Activated CD4-positive, alpha-beta T cell treated with anti-CD3 and anti-CD28 coated beads, Interleukin-10, Interleukin-2, amounts not matched to agents 100 ng/mL and 50 ng/mL, durations not matched to agents 16 hours and 8 hours (primary cell): Measurements from ENCODE around the gene DPH6.
"Not testable (repeated sequence)": the region's sequence is repeated elsewhere in the genome, so short reads cannot be mapped to it uniquely, and the experiment has no call there.

Source experiments
- DNase-seq: peaks from one replicate; pipeline ENCODE4 v3.0.0-alpha.2; 2020

DPH6 gene

DNA sequence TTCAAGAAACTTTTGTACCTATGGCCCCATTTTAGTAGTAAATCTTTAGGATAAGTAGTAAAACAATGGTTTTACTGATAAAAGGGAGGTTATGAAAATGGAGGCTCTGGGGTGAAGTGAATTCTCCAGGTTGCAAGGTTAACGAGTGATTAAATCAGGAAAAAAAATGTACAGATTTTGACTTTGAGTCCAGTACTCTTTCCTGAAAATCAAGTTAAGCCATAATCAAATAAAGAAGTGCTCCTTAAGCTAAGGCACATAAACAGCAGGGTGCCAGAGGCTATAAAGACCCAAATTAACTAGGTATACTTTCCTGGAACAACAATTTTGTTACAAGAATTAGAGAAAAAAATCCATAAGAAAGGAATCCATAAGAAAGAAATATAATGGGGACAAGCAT, 114.7 kb downstream of the DPH6 start:
- no peak for DNase-seq

GRCh38 chr15:35430301-35430700, 115.7 kb downstream of the DPH6 start:
- DNase-seq: no peak

DNA sequence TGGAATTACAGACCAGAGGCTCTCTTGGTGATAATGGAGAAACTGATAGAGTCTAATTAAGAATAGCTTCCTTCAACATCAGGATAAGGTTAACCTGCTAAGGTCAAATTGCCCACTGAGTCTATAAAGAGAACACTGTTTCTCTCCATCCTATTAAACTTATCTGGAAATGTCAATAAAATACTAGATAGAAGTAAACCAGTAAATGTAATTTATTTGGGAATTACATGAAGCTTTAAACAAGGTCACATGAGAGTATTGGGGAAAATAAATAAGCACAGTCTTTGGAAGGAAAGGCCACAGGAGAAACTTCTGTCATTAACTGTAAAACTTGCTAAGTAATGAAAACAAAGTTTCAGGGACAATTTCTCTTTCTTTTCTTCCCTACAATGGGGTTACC, 118.5 kb downstream of the DPH6 start:
- no peak for DNase-seq

DNA sequence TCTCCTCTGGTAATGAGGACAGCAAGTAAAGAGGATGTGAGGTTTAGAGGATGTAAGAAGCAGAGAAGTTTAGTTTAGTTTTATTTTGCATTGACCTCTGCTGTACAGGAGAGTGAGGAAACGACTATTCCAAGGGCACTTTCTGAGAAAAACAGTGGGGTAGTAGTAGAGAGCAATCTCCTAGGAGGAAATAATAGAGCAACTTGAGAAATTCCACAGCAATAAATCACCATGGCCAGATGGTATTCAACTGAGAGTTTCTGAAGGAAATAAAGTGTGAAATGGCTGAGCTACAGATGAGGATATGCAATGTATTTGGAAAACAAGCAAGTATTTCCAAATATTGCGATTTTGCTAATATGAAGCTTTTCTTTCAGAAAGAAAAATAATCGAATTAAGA, 118.9 kb downstream of the DPH6 start:
- DNase-seq: no peak

DNA sequence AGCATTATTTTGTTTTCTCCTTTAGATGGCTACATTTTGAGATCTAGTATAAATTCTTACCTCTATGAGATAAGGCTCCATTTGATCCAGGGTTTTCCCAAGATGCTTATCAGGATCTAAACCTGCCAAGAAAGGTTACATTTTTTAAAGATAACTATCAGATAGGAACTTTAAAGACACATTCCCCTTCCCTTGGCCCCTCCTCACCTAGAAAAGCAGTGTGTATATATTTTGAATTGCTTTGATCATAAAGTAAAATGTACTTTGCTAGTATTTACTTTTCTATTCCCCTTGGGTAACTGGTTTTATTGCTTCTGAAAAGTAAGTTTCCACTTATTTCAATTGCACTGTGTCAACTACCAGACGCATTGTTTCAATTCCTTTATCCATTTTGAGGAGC, 135.2 kb downstream of the DPH6 start:
- DNase-seq: no peak

GRCh38 chr15:35399901-35400300, 146.1 kb downstream of the DPH6 start:
- DNase-seq: no peak

DNA sequence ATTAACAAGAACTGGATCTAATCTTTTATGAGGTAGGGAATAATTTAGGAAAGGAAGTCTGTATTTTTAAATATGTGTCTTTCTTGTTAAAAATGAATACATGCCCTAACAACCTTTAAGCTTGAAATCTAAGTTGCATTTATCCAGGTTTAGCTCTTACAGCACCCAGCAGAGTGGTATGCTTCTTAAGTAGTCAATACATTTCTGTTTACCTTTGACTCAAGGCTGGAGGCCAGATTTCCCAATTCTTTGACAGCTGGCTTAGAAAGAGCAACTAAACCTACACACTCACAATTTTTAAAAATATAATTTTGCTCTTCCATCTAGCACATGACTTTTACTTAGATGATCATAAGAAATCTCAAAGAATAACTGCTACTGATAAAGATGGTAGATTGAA, 148.9 kb downstream of the DPH6 start:
- no peak for DNase-seq

DNA sequence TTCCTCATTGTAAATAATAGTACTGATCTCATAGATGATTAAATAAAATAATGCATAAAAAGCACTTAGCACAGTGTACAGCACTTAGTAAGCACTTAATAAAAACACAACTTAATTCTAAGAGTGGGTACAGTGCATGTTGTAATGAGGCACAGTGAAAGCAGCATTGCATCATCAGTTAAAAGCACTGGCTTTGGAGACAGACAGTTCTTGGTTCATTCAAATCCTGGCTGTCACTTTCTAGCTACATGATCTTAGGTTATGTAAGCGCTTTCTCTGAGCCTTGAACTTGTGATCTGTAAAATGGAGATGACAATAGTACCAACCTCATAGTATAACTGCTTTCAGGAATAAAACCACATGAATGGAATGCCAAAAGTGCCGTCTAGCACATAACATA, 151.5 kb downstream of the DPH6 start:
- no peak for DNase-seq

- no peak for DNase-seq
Measured at GRCh38 chr15:35393398-35393797, 152.6 kb downstream of the DPH6 start.

GRCh38 chr15:35391408-35391984, 154.5 kb downstream of the DPH6 start:
- DNase-seq: not testable (repeated sequence)

DNA sequence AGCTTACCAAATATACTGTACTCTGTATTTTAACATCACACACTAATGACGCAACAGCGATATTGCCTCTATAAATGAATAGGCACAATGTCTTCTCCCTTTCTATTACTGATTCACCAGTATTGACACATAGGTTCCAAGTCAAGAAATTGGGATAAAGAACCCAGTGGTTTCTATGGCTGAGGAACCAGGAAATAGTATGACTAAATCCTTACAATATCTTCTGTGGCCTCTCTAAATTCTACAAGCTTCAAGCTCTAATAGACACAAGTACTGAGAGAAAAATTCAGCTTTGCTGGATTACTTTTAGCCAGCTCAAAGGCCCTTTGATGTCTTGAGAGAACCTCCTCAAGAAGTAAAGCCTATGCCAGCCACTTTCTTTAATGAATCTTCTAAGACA, 162.5 kb downstream of the DPH6 start:
- no peak for DNase-seq

DNA sequence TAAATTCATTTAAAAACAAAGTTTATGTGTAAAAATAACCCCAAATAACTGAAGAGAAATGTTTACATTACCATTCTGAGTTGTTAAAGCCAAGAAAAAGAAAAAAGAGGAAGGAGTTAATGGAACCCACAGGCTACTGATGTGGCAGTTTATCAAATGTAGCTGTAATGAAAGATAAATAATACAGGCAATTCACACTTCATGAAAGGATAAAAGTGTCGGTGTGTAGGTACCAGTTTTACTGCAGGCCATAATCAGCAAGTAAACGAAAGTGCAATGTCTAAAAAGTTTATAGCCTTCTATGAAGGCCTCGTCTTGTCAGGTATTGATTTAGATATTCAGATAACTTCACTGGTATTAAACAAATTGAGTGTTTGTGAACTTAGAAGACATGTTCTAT, 164.6 kb downstream of the DPH6 start:
- no peak for DNase-seq

- peak; percentile 7 for DNase-seq
Measured at GRCh38 chr15:35379972-35380371, 166.0 kb downstream of the DPH6 start.

DNA sequence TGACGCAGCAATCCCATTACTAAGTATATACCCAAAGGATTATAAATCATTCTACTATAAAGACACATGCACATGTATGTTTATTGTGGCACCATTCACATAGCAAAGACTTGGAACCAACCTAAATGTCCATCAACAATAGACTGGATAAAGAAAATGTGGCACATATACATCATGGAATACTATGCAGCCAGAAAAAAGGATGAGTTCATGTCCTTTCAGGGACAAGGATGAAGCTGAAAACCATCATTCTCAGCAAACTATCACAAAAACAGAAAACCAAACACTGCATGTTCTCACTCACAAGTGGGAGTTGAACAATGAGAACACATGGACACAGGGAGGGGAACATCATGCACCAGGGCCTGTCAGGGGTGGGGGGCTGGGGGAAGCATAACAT, 167.5 kb downstream of the DPH6 start:
- DNase-seq: not testable (repeated sequence)

- DNase-seq: no peak
Measured at GRCh38 chr15:35376707-35377106, 169.3 kb downstream of the DPH6 start.

DNA sequence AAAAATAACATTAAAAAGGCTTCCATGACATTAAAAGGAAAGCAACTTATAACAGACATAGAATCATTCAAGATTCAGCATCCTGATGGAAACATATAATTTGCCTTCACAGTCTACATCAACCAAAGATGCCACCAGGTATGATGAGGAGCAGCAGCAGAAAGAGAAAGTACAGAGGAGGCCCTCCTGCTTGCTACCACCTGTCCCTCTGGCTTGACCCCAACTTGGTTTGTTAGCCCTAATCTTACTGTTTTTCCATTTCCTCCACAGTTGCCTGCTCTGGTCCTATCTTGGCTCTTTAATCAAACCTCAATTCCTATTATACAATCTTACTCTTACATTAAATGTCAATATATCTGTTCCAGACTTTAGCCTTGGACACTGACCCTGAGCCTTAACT, 171.3 kb downstream of the DPH6 start:
- DNase-seq: no peak

DNA sequence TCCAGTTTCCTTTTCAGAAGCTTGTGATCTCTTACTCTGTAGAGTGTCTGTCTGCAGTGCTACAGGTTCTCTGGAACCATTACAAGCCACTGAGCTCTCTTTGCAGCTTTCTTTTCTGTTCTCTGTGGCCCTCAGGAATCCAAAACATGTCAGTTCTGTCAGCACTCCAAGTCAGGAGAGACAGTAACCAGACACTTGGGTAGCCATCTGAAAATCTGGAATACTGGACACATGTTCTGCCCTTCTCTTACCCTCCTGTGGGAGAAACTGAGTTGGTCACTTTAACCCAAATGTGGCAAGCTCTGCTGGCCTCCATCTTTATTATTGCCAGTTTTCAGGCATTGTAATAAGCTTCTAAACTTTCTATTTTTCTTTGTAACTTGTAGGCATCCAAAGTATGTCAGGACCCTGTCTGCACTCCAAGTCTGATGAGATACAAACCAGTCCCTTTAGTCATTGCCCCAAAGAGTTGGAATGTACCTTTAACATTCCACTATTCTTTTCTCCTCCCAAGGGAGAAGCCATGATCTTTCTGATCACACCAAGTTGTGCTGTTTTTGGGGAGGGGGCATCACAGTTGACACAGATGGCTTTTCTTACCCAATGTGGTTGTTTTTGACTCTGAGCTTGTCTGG, 183.7 kb downstream of the DPH6 start:
- no peak for DNase-seq

DNA sequence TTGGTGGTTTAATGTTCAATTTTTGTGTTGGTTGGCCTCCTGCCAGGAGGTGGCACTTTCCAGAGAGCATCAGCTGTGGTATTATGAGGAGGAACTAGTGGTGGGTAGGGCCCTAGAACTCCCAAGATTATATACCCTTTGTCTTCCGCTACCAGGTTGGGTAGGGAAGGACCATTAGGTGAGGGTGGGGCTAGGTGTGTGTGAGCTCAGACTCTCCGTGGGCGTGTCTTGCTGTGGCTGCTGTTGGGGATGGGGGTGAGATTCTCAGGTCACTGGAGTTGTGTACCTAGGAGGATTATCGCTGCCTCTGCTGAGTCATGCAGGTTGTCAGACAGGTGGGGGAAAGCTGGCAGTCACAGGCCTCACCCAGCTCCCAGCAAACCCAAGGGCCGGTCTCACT, 187.1 kb downstream of the DPH6 start:
- DNase-seq: no peak

DNA sequence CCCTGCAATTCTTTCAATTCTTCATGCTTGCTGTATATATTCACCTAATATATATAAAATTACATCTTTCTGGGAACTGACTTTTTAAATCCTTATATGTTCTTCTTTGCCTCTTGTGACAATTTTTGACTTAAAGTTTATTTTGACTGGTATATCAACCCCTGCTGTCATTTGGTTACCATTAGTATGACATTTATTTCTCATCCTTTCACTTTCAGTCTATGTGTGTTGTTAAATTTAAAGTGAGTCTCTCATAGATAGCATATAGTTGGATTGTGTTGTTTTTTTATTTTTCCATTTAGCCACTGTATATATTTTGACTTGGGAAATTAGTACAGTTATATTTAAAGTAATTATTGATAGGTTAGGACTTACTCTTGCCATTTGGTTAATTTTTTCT, 194.9 kb downstream of the DPH6 start:
- no peak for DNase-seq

DNA sequence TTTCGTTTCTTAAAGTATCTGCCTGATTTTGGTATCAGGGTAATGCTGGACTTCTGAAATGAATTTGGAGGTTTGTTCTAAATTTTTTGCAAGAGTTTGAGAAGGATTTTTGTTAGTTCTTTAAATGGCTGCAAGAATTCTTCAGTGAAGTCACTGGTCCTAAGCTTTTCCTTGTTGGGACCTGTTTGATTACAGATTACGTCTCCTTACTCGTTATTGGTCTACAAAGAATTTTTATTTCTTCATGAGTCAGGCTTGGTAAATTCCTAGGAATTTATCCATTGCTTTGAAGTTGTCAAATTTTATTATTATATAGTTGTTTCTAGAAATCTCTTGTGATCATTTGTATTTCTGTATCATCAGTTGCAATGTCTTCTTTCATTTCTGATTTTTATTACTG, 196.0 kb downstream of the DPH6 start:
- DNase-seq: no peak

DNA sequence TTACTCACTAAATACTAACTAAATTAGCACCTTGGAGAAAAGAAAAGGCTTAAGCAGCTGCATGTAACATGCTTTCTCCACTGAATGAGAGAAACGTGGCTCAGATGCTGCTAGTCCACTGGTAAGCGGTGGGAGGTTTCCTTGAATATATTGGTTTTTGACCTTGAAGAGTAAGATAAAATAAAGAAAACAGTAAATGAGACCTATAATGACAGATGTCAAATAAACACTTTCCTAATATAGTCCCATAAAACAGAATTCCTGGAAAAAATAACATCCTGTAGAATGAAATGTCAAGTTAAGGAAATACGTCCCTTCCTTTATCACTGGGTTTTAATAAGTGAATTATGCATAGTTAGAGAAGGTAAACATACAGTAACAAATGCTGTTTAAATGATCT, 215.0 kb downstream of the DPH6 start:
- DNase-seq: no peak

DNA sequence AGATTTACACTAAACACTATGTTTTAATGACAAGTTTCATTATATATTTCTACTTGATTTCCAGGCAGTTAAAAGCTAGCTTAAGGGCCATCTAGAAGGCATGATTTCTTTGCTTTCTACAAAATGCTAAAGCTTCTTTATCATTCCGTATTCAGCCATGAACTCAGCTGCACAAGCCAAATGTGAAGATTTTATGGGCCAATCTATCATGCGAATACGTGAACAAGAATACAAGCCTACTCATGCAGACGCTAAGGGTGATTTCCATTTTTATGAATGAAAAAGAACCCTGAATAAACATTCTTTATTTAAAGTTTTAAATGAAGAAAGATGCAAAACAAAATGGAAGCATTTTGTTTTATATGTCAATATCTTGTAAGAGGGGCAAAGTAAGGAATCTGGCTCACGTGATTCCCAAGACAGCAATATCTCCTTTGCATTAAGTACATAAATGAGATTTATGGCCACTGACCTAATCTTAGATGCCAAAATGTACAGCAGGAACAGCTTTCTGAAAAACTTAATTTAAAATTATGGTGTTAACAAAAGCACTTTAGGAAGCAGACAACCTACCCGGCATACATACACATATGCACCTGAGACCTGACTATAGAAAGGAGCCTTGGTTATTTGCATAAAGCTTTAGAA, 215.8 kb downstream of the DPH6 start:
- no peak for DNase-seq

DNA sequence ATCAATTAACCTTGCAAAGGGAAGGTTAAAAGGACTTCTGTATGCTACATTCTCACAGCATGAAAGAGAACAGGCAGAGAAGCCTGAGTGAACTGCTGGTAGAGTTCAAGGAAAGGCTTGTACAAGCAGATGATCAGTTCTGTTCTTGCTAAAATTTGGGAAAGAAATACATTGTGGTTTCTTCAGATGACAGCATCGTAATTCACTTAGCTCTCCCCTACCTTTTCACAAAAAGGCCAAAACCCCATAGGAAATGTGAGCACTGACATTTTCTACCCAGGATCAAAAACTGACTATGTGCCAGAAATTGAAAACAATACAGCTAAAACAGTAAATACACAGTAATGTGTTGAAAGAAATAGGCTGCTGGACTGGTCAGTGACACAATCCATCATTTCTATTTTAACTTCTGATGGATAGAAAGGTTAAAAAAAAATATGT, 216.4 kb downstream of the DPH6 start:
- no peak for DNase-seq

DNA sequence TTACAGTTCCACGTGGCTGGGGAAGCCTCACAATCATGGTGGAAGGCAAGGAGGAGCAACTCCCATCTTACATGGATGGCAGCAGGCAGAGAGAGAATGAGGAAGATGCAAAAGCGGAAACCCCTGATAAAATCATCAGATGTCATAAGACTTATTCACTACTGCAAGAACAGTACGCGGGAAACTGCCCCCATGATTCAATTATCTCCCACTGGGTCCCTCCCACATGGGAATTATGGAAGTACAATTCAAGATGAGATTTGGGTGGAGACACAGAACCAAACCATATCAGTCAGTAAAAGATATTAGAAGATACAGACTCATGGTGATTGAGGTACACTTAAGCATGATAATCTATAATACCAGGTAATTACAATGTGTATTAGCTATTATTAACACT, 217.1 kb downstream of the DPH6 start:
- DNase-seq: not testable (repeated sequence)

DNA sequence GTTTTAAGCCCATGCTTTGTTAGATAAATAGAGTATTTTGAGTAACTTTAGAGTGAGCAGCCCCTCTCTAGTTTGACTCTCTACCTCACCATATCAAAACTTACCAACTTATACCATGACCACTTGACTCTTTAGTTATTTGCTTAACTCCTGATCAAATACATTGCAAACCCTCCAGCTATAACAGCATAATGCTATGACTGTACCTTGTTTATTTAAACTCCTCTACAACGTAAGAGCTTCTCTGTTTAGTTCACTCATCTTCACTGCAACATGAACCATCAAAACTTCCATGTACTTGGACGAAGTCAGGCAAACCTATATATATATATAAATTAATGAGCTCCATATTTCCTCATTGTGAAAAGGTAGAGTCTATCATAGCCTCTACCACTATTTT, 218.2 kb downstream of the DPH6 start:
- DNase-seq: no peak
